C4-2B (cell line): ENCODE results near the gene MEF2D.

Experiments used
- CTCF ChIP-seq: fragments of 450-650 bp; conservative IDR thresholded peaks from 2 replicates; pipeline ENCODE4 v1.5.1; 2017; ENCODE audit warnings: mild to moderate bottlenecking
- ZFX ChIP-seq: fragments of 450-650 bp; IDR thresholded peaks from 2 replicates; pipeline ENCODE4 v1.6.1; 2017

GRCh38 chr1:156490401-156491032, 10.1 kb downstream of the MEF2D start:
- no peak for TF ChIP-seq CTCF
- TF ChIP-seq ZFX: no peak
